SU-DHL-6 (cell line): ENCODE measurements around the gene UNG.
"Not testable (repeated sequence)": the region's sequence is repeated elsewhere in the genome, so short reads cannot be mapped to it uniquely, and the experiment has no call there.

Experiments
- H2AFZ ChIP-seq: fragments of 200-600 bp; sonication (generic); 2 replicates; pipeline ENCODE4 v1.6.1; 2014; ENCODE audit warnings: low read depth, mild to moderate bottlenecking, moderate library complexity, mixed read lengths, antibody characterized with exemption, low read length; ENCODE audit not compliant: severe bottlenecking
- H3F3A ChIP-seq: fragments of 200-600 bp; shearing (Covaris generic); 2 replicates; pipeline ENCODE4 v1.6.0; 2016; ENCODE audit warnings: antibody characterized with exemption, mild to moderate bottlenecking; ENCODE audit not compliant: insufficient read depth
- H3K27ac ChIP-seq: fragments of 200-600 bp; sonication (generic); 2 replicates; pipeline ENCODE4 v1.5.1; 2016; ENCODE audit warnings: low read depth, mild to moderate bottlenecking, low read length, moderate library complexity, mixed read lengths
- H3K27me3 ChIP-seq: fragments of 200-600 bp; sonication (generic), shearing (Covaris generic); 2 replicates; pipeline ENCODE4 v1.6.0; 2014; ENCODE audit warnings: mild to moderate bottlenecking, low read length
- H3K36me3 ChIP-seq: fragments of 200-600 bp; sonication (generic); 2 replicates; pipeline ENCODE4 v1.6.1; 2014; ENCODE audit warnings: mild to moderate bottlenecking, low read length, mixed read lengths
- H3K4me2 ChIP-seq: fragments of 300-600, 200-600 bp; shearing (Covaris generic), sonication (generic); 2 replicates; pipeline ENCODE4 v1.6.0; 2014; ENCODE audit warnings: low read length, low read depth, mild to moderate bottlenecking; ENCODE audit not compliant: poor library complexity, severe bottlenecking
- H3K4me3 ChIP-seq: fragments of 200-600 bp; sonication (generic); 2 replicates; pipeline ENCODE4 v1.5.1; 2014; ENCODE audit warnings: antibody characterized with exemption, low read length, mild to moderate bottlenecking, mixed read lengths; ENCODE audit not compliant: insufficient read depth, poor library complexity, severe bottlenecking
- H3K79me2 ChIP-seq: fragments of 200-600 bp; sonication (generic); 2 replicates; pipeline ENCODE4 v1.6.1; 2014; ENCODE audit warnings: mild to moderate bottlenecking, low read length, moderate library complexity; ENCODE audit not compliant: insufficient read depth
- H3K9ac ChIP-seq: fragments of 200-600 bp; sonication (generic); 2 replicates; pipeline ENCODE4 v1.7.0; 2014; ENCODE audit warnings: mild to moderate bottlenecking, low read length
- H3K9me2 ChIP-seq: fragments of 200-600 bp; sonication (generic); replicated peaks from 2 replicates; pipeline ENCODE4 v1.6.1; 2014; ENCODE audit warnings: low read length; ENCODE audit not compliant: insufficient read depth
- H3K9me3 ChIP-seq: fragments of 200-600 bp; sonication (generic); 2 replicates; pipeline ENCODE4 v1.6.1; 2014; ENCODE audit warnings: low read length, mixed read lengths; ENCODE audit not compliant: insufficient read depth
- H4K20me1 ChIP-seq: fragments of 200-600 bp; sonication (generic); 2 replicates; pipeline ENCODE4 v1.6.1; 2014; ENCODE audit warnings: low read depth, mild to moderate bottlenecking, antibody characterized with exemption, low read length, moderate library complexity, mixed read lengths
- CTCF ChIP-seq: fragments of 200-600 bp; sonication (generic); IDR thresholded peaks from one replicate; pipeline ENCODE4 v1.5.1; 2017; ENCODE audit warnings: antibody characterized with exemption, mild to moderate bottlenecking, low read length, moderate library complexity; ENCODE audit not compliant: insufficient read depth, poor library complexity, severe bottlenecking
- EZH2phosphoT487 ChIP-seq: fragments of 200-600 bp; sonication (generic), shearing (Covaris generic); conservative IDR thresholded peaks from 2 replicates; pipeline ENCODE4 v1.6.1; 2018; ENCODE audit warnings: mild to moderate bottlenecking, antibody characterized with exemption, low read length, moderate library complexity, mixed read lengths

UNG gene

GRCh38 chr12:109097435-109098182 is at the start of gene UNG:
UNG (plus strand) TSS chr12:109097597; CDS start chr12:109097680, 83 bp downstream.
- Histone ChIP-seq H3K36me3 (peaks cover 3% of the 10 kb centered on the region; the same call in 1 of the 2 replicates), H2AFZ (peak within 1 kb of the TSS; percentile 96), H3K27ac (peak within 1 kb of the TSS; percentile 75), H3F3A (peaks cover 4% of the 10 kb centered on the region; the same call in 1 of the 2 replicates), H3K9me2 (no peaks in the 10 kb centered on the region), H3K4me3 (peak within 1 kb of the TSS; percentile 93), H3K9ac (peak within 1 kb of the TSS; percentile 80), H4K20me1 (no peaks in the 10 kb centered on the region), H3K79me2 (peaks cover 15% of the 10 kb centered on the region), H3K9me3 (no peaks in the 10 kb centered on the region), H3K4me2 (peak within 1 kb of the TSS; percentile 85), H3K27me3 (no peaks in the 10 kb centered on the region)
- TF ChIP-seq CTCF: no peak

- not testable (repeated sequence) for H3K36me3 ChIP-seq, H3F3A ChIP-seq, H3K27ac ChIP-seq, H3K27me3 ChIP-seq, H3K9ac ChIP-seq, H3K79me2 ChIP-seq, H3K9me2 ChIP-seq, H2AFZ ChIP-seq, H3K9me3 ChIP-seq, H3K4me3 ChIP-seq, H4K20me1 ChIP-seq, H3K4me2 ChIP-seq
These were observed 48.7 kb upstream of the UNG start for GRCh38 chr12:109048706-109049105.

- not testable (repeated sequence) for H3K9me3 ChIP-seq, H2AFZ ChIP-seq, H3K4me3 ChIP-seq, H3K36me3 ChIP-seq, H3K27me3 ChIP-seq, H4K20me1 ChIP-seq, H3K9me2 ChIP-seq, H3K9ac ChIP-seq, H3F3A ChIP-seq, H3K4me2 ChIP-seq, H3K27ac ChIP-seq
- peaks cover 13% of the 10 kb centered on the region; the same call in 1 of the 2 replicates for H3K79me2 ChIP-seq
These were observed 47.6 kb upstream of the UNG start for GRCh38 chr12:109049794-109050193.

GRCh38 chr12:109052097-109052413 is 45.3 kb upstream of the UNG start:
- no peak overlapping the region for H3K27ac ChIP-seq
- H3K27me3 ChIP-seq: no peaks in the 10 kb centered on the region
- H2AFZ ChIP-seq: peak overlapping the region; percentile 93

More at GRCh38 chr12:109052097-109052413, 45.3 kb upstream of the UNG start:
- Histone ChIP-seq H3K9me2 (no peaks in the 10 kb centered on the region), H4K20me1 (no peaks in the 10 kb centered on the region), H3F3A (peaks cover 10% of the 10 kb centered on the region; the same call in 1 of the 2 replicates), H3K4me2 (peak overlapping the region; percentile 95), H3K4me3 (peak overlapping the region; percentile 94), H3K9me3 (no peaks in the 10 kb centered on the region), H3K79me2 (peaks cover 14% of the 10 kb centered on the region; the same call in 1 of the 2 replicates), H3K9ac (peak overlapping the region; percentile 88), H3K36me3 (no peaks in the 10 kb centered on the region; the same call in 1 of the 2 replicates)
- TF ChIP-seq EZH2phosphoT487: no peak
- TF ChIP-seq CTCF: no peak
